ENCODE results near the gene CTLA4. TPM values are rescaled to one million over a fixed set of nuclear protein-coding genes. Genes with fewer than 3 reads are reported as not detected.
A peak's percentile ranks its signal among the peaks of the same experiment; 100 is the strongest.

CTLA4 gene
- polyA plus RNA-seq, 3 donors, result 0.08 TPM; not detected in 2

DNA sequence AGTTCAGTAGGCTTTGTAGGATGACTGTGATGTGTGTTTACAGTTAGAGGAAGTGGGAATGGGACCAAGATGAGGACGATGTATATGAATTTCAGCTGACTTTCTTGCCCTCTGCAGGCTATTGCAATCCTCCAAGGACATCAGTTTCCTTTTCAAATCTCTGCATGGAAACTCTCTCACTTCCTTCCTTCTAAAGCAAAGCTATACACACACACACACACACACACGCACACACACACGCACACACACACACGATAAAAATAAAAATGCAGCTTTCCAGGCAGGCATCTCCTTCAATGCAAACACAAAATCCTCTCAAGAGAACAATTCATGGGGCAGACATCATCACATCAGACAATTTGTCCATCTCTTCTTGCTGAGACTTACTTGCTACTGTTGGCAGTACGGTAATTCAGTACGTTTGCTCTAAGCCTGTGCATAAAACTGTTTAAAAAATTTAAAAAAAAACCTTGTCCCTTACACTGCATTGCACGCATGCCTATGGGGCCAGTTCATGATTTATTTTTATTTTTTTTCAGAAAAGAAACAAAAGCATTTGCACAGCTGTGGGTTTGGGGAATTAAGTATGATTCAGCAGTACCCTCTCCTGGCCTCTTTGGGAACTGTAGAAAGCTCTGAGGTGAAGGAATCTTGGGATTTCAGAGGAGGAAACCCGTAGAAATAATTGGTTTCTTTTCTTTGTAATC is 41.8 kb downstream of the CTLA4 start:
- H3K27ac Mint-ChIP-seq, result peak overlapping the region; percentile 84 to 95 (median 90)
- 10% methylated on average over 4 of the region's 8 CpGs for WGBS (ENCODE audit: insufficient coverage)
- TF ChIP-seq, protein P1, sequence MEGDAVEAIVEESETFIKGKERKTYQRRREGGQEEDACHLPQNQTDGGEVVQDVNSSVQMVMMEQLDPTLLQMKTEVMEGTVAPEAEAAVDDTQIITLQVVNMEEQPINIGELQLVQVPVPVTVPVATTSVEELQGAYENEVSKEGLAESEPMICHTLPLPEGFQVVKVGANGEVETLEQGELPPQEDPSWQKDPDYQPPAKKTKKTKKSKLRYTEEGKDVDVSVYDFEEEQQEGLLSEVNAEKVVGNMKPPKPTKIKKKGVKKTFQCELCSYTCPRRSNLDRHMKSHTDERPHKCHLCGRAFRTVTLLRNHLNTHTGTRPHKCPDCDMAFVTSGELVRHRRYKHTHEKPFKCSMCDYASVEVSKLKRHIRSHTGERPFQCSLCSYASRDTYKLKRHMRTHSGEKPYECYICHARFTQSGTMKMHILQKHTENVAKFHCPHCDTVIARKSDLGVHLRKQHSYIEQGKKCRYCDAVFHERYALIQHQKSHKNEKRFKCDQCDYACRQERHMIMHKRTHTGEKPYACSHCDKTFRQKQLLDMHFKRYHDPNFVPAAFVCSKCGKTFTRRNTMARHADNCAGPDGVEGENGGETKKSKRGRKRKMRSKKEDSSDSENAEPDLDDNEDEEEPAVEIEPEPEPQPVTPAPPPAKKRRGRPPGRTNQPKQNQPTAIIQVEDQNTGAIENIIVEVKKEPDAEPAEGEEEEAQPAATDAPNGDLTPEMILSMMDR (IDR thresholded peaks at IDR 0.05), result peak; percentile 92
- peak overlapping the region; percentile 72 for H3K4me2 ChIP-seq (replicated peaks; ENCODE audit: extremely low read depth, low read length, poor library complexity, severe bottlenecking)
- peaks cover 2 to 3% of the 10 kb centered on the region in 2 donors for H3K36me3 Mint-ChIP-seq
- H3K4me3 Mint-ChIP-seq, result peak overlapping the region; percentile 37 to 90
- no peaks in the 10 kb centered on the region for H3K36me3 ChIP-seq (replicated peaks in 1 of 2; ENCODE audit: control insufficient read depth in 1 of 2, insufficient read depth in 2 of 2, low read length in 2 of 2)
- no peaks in the 10 kb centered on the region for H3K79me2 ChIP-seq (ENCODE audit: insufficient read depth, low read length)
- peaks cover 32 to 39% of the 10 kb centered on the region in 2 donors for H3K4me1 ChIP-seq (ENCODE audit: control insufficient read depth in 1 of 2, insufficient read depth in 2 of 2, low read length in 2 of 2)
- H3K27me3 ChIP-seq (ENCODE audit: control insufficient read depth in 2 of 2, insufficient read depth in 2 of 2, low read length in 2 of 2), result no peaks in the 10 kb centered on the region
- peaks cover 32% of the 10 kb centered on the region for H3K4me1 Mint-ChIP-seq
- H3K9me3 Mint-ChIP-seq, result peaks cover 0 to 5% (median 0%) of the 10 kb centered on the region in 7 donors
- H3K27me3 Mint-ChIP-seq (ENCODE audit: low read depth in 3 of 3), result peaks cover 0 to 2% (median 0%) of the 10 kb centered on the region in 3 donors
- no peaks in the 10 kb centered on the region for H3K9me3 ChIP-seq (replicated peaks in 1 of 2; ENCODE audit: control insufficient read depth in 1 of 2, insufficient read depth in 1 of 2, low read length in 2 of 2)
- peak; percentile 67 to 85 (median 78) for DNase-seq
- H3K4me3 ChIP-seq (replicated peaks in 1 of 3; ENCODE audit: low read depth in 2 of 3, low read length in 3 of 3), result peak overlapping the region; percentile 19 to 68 (median 49)
- no peak overlapping the region for H3K9ac ChIP-seq (ENCODE audit: insufficient read depth, low read length, poor library complexity, severe bottlenecking)
- H4K20me1 ChIP-seq (ENCODE audit: insufficient read depth, low read length), result no peaks in the 10 kb centered on the region
- intact Hi-C loops (cut with micrococcal nuclease), result loop anchor here (5.0 to 10.0 kb wide), 7 partner anchors 37 to 427 kb away; no protein-coding TSS in a partner anchor
- peak overlapping the region in 1 of 2 donors; percentile 85 for H3K27ac ChIP-seq (ENCODE audit: low read depth in 1 of 2, low read length in 2 of 2)
- no peak overlapping the region for H2AFZ ChIP-seq (ENCODE audit: insufficient read depth, low read depth, low read length, poor library complexity, severe bottlenecking)

DNA sequence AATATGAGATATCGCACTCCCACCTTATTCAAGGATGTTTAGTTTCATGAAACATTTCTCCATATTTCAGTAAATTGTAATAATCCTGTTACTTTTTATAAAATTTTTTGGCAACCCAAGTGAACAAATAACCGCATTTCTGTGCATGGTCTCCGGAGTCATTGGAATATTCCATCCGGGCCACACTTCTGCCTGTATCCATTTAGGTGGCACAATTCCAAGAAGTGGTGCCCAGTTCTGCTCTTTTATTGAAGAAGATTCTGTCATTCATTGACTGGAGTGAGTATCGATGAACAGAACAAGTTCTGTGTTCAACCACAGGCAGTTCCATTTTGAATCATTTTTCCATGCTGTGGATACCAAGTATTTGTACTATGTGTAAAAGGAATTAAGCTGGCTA is 42.4 kb downstream of the CTLA4 start:
- no peaks in the 10 kb centered on the region for H3K9me3 ChIP-seq (replicated peaks in 1 of 2; ENCODE audit: control insufficient read depth in 1 of 2, insufficient read depth in 1 of 2, low read length in 2 of 2)
- H3K4me3 ChIP-seq (replicated peaks in 1 of 3; ENCODE audit: low read depth in 2 of 3, low read length in 3 of 3), result no peak overlapping the region
- H4K20me1 ChIP-seq (ENCODE audit: insufficient read depth, low read length), result no peaks in the 10 kb centered on the region
- H3K4me1 Mint-ChIP-seq, result peaks cover 38% of the 10 kb centered on the region
- H3K9me3 Mint-ChIP-seq, result peaks cover 0 to 4% (median 0%) of the 10 kb centered on the region in 7 donors
- no peak overlapping the region for H2AFZ ChIP-seq (ENCODE audit: insufficient read depth, low read depth, low read length, poor library complexity, severe bottlenecking)
- H3K27ac Mint-ChIP-seq, result no peak overlapping the region
- no peak overlapping the region for H3K9ac ChIP-seq (ENCODE audit: insufficient read depth, low read length, poor library complexity, severe bottlenecking)
- no peak overlapping the region for H3K27ac ChIP-seq (ENCODE audit: low read depth in 1 of 2, low read length in 2 of 2)
- TF ChIP-seq, protein P1 (IDR thresholded peaks at IDR 0.05), result peak; percentile 57
- 83% methylated on average over 2 of the region's 5 CpGs for WGBS (ENCODE audit: insufficient coverage)
- peaks cover 38 to 44% of the 10 kb centered on the region in 2 donors for H3K4me1 ChIP-seq (ENCODE audit: control insufficient read depth in 1 of 2, insufficient read depth in 2 of 2, low read length in 2 of 2)
- H3K36me3 ChIP-seq (replicated peaks in 1 of 2; ENCODE audit: control insufficient read depth in 1 of 2, insufficient read depth in 2 of 2, low read length in 2 of 2), result no peaks in the 10 kb centered on the region
- H3K4me3 Mint-ChIP-seq, result no peak overlapping the region
- peaks cover 2 to 3% of the 10 kb centered on the region in 2 donors for H3K36me3 Mint-ChIP-seq
- H3K79me2 ChIP-seq (ENCODE audit: insufficient read depth, low read length), result no peaks in the 10 kb centered on the region
- H3K27me3 ChIP-seq (ENCODE audit: control insufficient read depth in 2 of 2, insufficient read depth in 2 of 2, low read length in 2 of 2), result no peaks in the 10 kb centered on the region
- peaks cover 0 to 2% (median 0%) of the 10 kb centered on the region in 3 donors for H3K27me3 Mint-ChIP-seq (ENCODE audit: low read depth in 3 of 3)
- intact Hi-C loops (cut with micrococcal nuclease), result loop anchor here (5.0 to 10.0 kb wide), 8 partner anchors 38 to 428 kb away; no protein-coding TSS in a partner anchor
- peak overlapping the region; percentile 72 for H3K4me2 ChIP-seq (replicated peaks; ENCODE audit: extremely low read depth, low read length, poor library complexity, severe bottlenecking)
- DNase-seq, result no peak

All from CD14-positive monocyte (primary cell).